GM21423 (cell line): ENCODE measurements around the gene RGL1.
A peak's percentile ranks its signal among the peaks of the same experiment; 100 is the strongest.

Experiments
- ATAC-seq: cut with Tn5 transposase; IDR thresholded peaks from one replicate; pipeline ENCODE4 v1.9.1; 2021; ENCODE audit warnings: mild to moderate bottlenecking, moderate library complexity; ENCODE audit not compliant: unreplicated experiment

The RGL1 gene

DNA sequence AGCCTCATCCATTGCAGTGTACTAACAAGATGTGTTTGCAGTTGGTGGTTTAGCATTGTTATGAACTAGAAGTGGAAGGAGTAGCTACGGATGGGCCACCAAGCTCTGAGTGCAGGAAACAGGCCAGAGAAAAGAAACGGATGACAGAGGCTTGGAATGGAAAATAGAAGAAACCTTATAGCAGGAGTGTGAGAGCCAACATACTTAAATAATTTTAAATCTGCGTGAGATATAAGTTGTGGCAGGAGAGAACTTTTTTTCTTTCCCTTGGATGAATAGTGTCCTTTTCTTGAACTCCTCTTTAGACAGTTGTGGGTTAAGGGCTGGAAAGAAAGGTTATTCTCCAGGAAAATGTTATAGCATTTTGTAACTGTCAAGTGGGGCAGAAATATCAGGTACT, 54.2 kb downstream of the RGL1 start:
- no peak for ATAC-seq

DNA sequence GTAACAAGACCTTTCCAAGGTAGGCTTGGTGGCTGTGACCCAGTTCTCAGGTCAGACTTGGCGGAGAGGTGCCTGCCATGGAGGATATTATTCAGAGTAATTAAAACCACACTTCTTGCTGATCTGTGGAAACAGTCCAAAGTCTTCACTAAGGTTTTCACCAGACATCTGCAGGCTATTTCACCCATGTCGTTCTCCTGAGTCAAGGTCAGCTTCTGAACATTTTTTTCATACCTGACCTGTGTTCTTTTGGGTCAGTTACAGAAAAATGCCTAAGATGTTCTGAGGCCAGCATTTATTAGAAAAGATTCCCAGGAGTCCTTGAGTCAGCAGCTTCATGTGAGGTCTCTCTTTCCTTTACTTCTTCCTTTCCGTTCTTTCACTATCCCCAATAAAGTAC, 54.9 kb downstream of the RGL1 start:
- ATAC-seq, result no peak

DNA sequence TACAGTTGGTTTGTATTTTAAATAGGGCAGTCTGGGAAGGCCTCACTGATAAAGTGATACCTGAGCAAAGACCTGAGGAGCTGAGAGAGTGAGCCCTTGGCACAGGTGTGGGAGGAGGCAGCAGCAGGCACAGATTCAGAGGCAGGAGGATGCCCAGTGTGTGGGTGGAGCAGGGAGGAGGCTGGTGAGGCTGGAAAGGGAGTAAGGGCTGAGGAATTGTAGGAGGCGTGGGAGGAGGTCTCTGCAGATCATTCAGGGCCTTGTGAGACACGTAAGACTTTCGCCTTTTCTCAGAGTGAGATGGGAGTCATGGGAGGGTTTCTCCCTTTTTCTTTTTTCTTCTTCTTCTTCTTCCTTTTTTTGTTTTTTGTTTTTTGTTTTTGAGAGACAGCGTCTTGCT, 58.0 kb downstream of the RGL1 start:
- no peak for ATAC-seq

DNA sequence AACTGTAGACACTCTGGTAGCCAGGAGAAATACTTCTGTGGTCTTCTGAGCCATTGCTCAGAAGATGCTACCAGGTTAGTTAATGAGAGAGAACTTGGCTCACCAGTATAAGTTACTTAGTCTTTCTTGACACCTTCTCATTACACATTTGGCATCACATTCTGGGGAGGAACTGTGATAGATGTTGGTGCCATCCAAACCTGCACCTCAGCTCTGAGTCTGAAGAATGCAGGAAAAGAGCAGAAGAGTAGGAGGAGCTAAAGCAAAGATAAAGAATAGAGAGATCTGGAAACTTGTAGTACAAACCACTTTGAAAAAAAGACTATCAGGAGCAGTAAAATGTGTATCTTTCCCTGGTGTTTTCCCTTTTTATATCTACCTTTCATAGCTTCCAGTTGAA, 58.9 kb downstream of the RGL1 start:
- no peak for ATAC-seq

DNA sequence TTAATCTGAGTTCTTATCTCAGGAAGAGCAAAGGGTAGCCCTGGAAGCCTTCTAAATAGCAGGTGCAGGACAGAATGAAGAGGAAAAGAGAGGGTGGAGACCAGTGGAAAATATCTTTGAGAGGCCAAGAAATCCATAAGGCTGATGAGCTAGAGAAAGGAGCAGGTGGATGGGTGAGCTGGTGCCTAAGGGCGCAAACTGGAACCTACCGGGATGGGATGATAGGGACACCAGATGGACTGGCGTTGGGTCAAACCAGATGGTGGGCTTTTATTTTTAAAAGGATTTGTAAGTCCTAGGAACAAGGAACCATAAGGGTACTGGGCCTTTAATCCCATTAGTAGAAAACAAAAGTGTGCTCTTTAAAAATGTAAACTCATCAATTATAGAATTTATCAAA, 59.7 kb downstream of the RGL1 start:
- no peak for ATAC-seq

- no peak for ATAC-seq
These were observed 64.3 kb downstream of the RGL1 start for GRCh38 chr1:183869230-183869629.

DNA sequence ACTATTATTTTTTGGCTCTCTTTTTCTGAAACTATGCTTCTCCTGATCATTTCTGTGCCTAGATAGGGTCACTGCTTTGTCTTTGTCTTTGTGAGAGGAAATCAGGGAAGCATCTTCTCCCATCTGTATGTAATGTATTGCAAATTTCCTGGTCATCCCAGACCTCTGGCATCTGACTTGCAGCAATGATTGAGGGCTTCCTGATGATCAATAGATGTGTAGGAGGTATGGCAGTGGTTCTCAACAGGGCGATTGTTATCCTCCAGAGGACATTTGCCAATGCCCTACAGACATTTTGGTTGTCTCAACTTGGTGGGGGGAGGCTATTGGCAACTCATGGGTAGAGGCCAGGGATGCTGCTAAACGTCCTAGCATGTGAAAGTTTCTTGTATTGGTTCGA, 64.7 kb downstream of the RGL1 start:
- ATAC-seq, result no peak

- no peak for ATAC-seq
These were observed 65.6 kb downstream of the RGL1 start for GRCh38 chr1:183870351-183871077.

- ATAC-seq, result no peak
These were observed 66.2 kb downstream of the RGL1 start for GRCh38 chr1:183871142-183871541.

- ATAC-seq, result no peak
These were observed 66.7 kb downstream of the RGL1 start for GRCh38 chr1:183871601-183872000.

DNA sequence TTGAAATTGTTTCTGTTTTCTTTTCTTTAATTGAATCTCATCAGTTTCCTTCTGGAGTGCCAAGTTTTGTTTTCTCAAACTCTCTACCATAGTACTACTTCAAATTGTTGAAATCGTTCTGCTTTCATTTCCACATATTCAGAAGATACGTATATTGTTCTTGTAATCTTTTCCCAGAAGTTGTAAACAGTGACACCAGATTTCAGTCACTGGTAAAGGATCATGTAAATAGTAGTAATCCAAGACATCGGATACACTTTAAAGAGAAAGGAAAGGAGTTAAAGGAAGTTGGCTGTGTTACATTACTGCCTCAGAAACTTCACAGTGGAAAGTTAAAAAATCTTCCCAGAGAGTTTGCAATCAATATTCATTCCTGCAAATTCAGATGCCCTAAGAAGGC, 67.5 kb downstream of the RGL1 start:
- no peak for ATAC-seq

GRCh38 chr1:183873642-183874041, 68.7 kb downstream of the RGL1 start:
- ATAC-seq, result peak; percentile 59

GRCh38 chr1:183876309-183876708, 71.4 kb downstream of the RGL1 start:
- ATAC-seq, result no peak

- no peak for ATAC-seq
These were observed 72.3 kb downstream of the RGL1 start for GRCh38 chr1:183877053-183877720.

- no peak for ATAC-seq
These were observed 74.6 kb downstream of the RGL1 start for GRCh38 chr1:183879494-183879893.

DNA sequence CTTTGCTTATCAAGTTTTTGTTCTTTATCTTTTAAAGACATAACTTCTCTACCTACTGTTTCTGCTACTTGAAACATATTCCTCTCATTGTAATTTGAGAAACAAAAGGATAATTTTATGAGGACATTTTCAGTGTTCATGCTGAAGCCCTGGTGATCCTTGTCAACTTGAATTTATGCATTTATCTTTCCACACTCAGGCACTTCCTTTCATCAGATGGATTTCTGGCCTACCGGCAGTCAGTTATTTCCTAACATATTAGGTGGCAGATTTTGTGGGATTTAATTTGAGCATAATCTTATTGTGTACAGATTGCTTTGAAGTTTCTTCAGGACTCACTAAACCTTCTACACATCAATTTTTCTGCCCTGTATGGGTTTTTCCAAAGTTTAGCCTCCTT, 75.0 kb downstream of the RGL1 start:
- no peak for ATAC-seq

GRCh38 chr1:183880531-183881243, 75.8 kb downstream of the RGL1 start:
- no peak for ATAC-seq

GRCh38 chr1:183881387-183882131, 76.6 kb downstream of the RGL1 start:
- ATAC-seq, result no peak

DNA sequence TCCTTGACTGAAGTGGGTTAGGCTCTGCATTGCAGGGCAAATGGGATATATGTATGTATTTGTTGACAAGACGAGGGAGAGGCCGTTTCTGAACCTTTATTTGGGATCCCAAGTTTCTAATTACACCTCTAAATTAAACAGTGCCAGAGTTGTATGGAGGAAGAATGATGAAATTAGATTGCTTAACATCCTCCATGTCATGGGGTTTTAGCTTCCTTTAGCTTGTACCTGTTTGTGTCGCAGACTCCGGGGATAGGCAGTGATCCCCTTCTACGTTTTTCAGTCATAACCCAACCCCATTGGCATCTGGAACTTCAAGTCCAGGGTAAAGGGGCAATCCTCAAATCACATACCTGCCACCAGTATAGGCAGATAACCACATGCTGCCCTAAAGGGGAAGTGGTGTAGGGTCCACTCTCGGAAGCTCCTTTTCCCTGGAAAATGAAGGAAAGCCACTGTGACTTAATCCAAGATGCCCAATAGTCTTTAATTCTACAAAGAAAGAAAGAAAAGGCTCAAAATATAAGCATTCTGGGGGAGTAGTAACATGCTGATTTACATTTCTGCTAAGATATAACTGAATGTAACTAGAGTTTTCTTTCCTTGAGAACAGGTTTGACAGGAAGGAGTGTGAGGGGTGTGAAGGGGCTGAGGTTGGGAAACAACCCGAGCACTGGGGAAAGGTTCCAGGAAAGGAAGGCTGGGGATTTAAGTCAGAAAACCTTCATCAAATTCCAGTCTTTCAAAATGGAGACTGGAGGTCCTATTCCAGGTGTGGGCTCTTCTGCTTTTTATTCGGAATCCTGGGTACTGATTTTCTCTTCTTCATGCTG, 77.6 kb downstream of the RGL1 start:
- ATAC-seq, result no peak

- ATAC-seq, result no peak
These were observed 78.7 kb downstream of the RGL1 start for GRCh38 chr1:183883623-183884022.

DNA sequence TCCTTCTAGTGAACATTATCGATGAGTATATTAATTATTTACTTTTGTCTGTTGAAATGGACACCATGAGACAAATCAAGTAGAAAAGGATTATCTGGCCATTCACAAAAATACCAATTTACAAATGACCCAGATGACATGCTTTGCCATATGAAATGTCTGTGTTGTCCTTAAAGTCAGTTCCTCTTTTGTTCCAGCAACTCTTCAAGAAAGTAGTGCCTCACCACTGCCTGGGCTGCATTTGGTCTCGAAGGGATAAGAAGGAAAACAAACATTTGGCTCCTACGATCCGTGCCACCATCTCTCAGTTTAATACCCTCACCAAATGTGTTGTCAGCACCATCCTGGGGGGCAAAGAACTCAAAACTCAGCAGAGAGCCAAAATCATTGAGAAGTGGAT, 79.6 kb downstream of the RGL1 start:
- no peak for ATAC-seq
